Prostate gland (tissue), 2 donors: ENCODE measurements around the gene KIAA1328. TPM values are rescaled to one million over a fixed set of nuclear protein-coding genes. Genes with fewer than 3 reads are reported as not detected.
A peak's percentile ranks its signal among the peaks of the same experiment; 100 is the strongest.

Source experiments
- DNase-seq: peaks from one replicate; pipeline ENCODE4 v3.0.0-alpha.2; 2019; ENCODE audit warnings: low spot score
- H3K27ac ChIP-seq, 2 donors: fragments of 200-600 bp; sonication (generic); 2 replicates each; pipeline ENCODE4 v1.5.1; 2017 to 2019
- H3K27me3 ChIP-seq: fragments of 200-600 bp; sonication (generic); replicated peaks from 2 replicates; pipeline ENCODE4 v1.5.1; 2019; ENCODE audit not compliant: insufficient read depth
- H3K36me3 ChIP-seq, 2 donors: fragments of 200-600 bp; sonication (generic); 1 replicate in 1 of 2; 2 replicates in 1 of 2; pipeline versions ENCODE4 v1.5.1 to v1.8.1; 2017 to 2019
- H3K4me1 ChIP-seq: fragments of 200-600 bp; sonication (generic); replicated peaks from 2 replicates; pipeline ENCODE4 v1.5.1; 2019
- H3K4me3 ChIP-seq, 2 donors: fragments of 200-600 bp; sonication (generic); 2 replicates each; pipeline ENCODE4 v1.5.1; 2017 to 2019
- H3K9me3 ChIP-seq: fragments of 200-600 bp; sonication (generic); 2 replicates; pipeline ENCODE4 v1.5.1; 2017
- CTCF ChIP-seq, 4 experiments: fragments of 200-600 bp in 2 of 4; fragments of 450-650 bp in 2 of 4; sonication (generic) in 2 of 4; IDR thresholded peaks; 1 replicate in 3 of 4; 2 replicates in 1 of 4; pipeline ENCODE4 v1.5.1; 2016 to 2019; ENCODE audit warnings: antibody characterized with exemption in 4 of 4, mild to moderate bottlenecking in 2 of 4, moderate library complexity in 2 of 4
- POLR2A ChIP-seq: fragments of 450-650 bp; IDR thresholded peaks from one replicate; pipeline ENCODE4 v1.6.1; 2016; ENCODE audit warnings: antibody characterized with exemption, mild to moderate bottlenecking
- POLR2AphosphoS5 ChIP-seq: sonication (generic); formaldehyde crosslinking; IDR thresholded peaks from one replicate; pipeline ENCODE4 v1.6.1; 2017; ENCODE audit warnings: antibody characterized with exemption
- WGBS: methylation state at CpG from one replicate; pipeline ENCODE4 v1.1.5; 2018; 5-methylcytosine and 5-hydroxymethylcytosine counted together
- intact Hi-C: fragments of 100-400 bp; cut with DNase I; formaldehyde crosslinking; loops from one replicate; pipeline ENCODE4 v1.14.2; 2022
- total RNA-seq, 2 donors: library from RNA; depleted of rRNA; stranded (reverse); fragments of >200 nt; gene quantifications; one replicate each; pipeline ENCODE4 v1.1.0, GENCODE V29; 2016

Gene KIAA1328
- total RNA-seq, 2 donors from 2014 or later = 8.7 to 13.7 TPM

DNA sequence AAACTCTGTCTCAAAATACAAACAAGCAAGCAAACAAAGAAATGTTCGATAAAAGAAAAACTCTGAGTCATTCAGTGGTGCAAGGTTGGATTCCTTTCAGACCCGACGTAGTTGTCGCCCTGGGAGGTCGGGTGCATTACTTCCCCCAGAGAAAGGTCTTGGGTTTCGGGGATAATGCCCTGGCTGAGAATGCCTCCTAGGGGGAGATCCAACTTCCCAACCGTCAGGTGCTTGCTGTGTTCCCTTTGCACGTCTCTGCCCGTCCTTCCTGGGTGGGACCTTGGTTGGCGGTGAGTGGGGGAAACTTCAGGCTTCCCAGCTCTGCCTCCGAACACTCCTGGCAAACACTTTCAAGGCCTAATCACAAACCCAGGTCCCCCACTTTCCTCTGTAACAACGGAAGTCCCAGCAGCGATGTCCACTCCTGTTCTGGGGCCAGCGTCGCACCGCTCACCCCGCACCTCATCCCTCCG is 734 bp upstream of the KIAA1328 start:
- no peaks in the 10 kb centered on the region for H3K27me3 ChIP-seq
- peak overlapping the region; percentile 76 to 81 for H3K27ac ChIP-seq
- no peaks in the 10 kb centered on the region for H3K36me3 ChIP-seq
- intact Hi-C loops = no loop called here
- H3K4me1 ChIP-seq = no peaks in the 10 kb centered on the region
- H3K9me3 ChIP-seq = no peaks in the 10 kb centered on the region
- H3K4me3 ChIP-seq = peak overlapping the region; percentile 71 to 83
- peak; percentile 26 for DNase-seq
- WGBS = 0% methylated on average over 18 of the region's 18 CpGs
- TF ChIP-seq POLR2AphosphoS5 = no peak
- no peak for TF ChIP-seq POLR2A
- no peak for TF ChIP-seq CTCF (IDR thresholded peaks at IDR 0.05)

- Histone ChIP-seq H3K9me3 (no peaks in the 10 kb centered on the region), H3K27ac (peak overlapping the region; percentile 76 to 81), H3K4me3 (peak overlapping the region; percentile 71 to 83), H3K4me1 (no peaks in the 10 kb centered on the region), H3K27me3 (no peaks in the 10 kb centered on the region), H3K36me3 (no peaks in the 10 kb centered on the region)
- TF ChIP-seq POLR2A (no peak), POLR2AphosphoS5 (no peak), CTCF (IDR thresholded peaks at IDR 0.05) (no peak)
- intact Hi-C loops = no loop called here
- 9% methylated on average over 16 of the region's 17 CpGs for WGBS
- no peak for DNase-seq
These were observed 633 bp downstream of the KIAA1328 start for GRCh38 chr18:36829362-36830157.

GRCh38 chr18:36830158-36830495 is 1.2 kb downstream of the KIAA1328 start:
- 18% methylated on average over 1 of the region's 1 CpG for WGBS
- H3K4me1 ChIP-seq = no peaks in the 10 kb centered on the region
- TF ChIP-seq CTCF (IDR thresholded peaks at IDR 0.05) (no peak), POLR2A (no peak), POLR2AphosphoS5 (no peak)
- no peak for DNase-seq
- intact Hi-C loops = no loop called here
- no peak overlapping the region for H3K27ac ChIP-seq
- H3K27me3 ChIP-seq = no peaks in the 10 kb centered on the region
- H3K9me3 ChIP-seq = no peaks in the 10 kb centered on the region
- peak overlapping the region in 1 of 2 donors; percentile 71 for H3K4me3 ChIP-seq
- H3K36me3 ChIP-seq = no peaks in the 10 kb centered on the region

GRCh38 chr18:36831139-36831538 is 2.2 kb downstream of the KIAA1328 start:
- DNase-seq = no peak
- no peak overlapping the region for H3K27ac ChIP-seq
- WGBS = 24% methylated on average over 1 of the region's 1 CpG
- no peak overlapping the region for H3K4me3 ChIP-seq
- TF ChIP-seq POLR2AphosphoS5 = no peak
- TF ChIP-seq CTCF (IDR thresholded peaks at IDR 0.05) = no peak
- TF ChIP-seq POLR2A = no peak
- H3K27me3 ChIP-seq = no peaks in the 10 kb centered on the region
- no peaks in the 10 kb centered on the region for H3K9me3 ChIP-seq
- H3K4me1 ChIP-seq = no peaks in the 10 kb centered on the region
- no peaks in the 10 kb centered on the region for H3K36me3 ChIP-seq
- intact Hi-C loops = no loop called here

- no peaks in the 10 kb centered on the region for H3K4me1 ChIP-seq
- DNase-seq = no peak
- intact Hi-C loops = no loop called here
- no peaks in the 10 kb centered on the region for H3K9me3 ChIP-seq
- H3K4me3 ChIP-seq = no peak overlapping the region
- H3K27ac ChIP-seq = no peak overlapping the region
- WGBS = 91% methylated on average over 2 of the region's 2 CpGs
- no peaks in the 10 kb centered on the region for H3K27me3 ChIP-seq
- no peaks in the 10 kb centered on the region for H3K36me3 ChIP-seq
- TF ChIP-seq CTCF (IDR thresholded peaks at IDR 0.05) (no peak), POLR2A (no peak), POLR2AphosphoS5 (no peak)
These were observed 4.2 kb downstream of the KIAA1328 start for GRCh38 chr18:36833120-36833519.
